Ascending aorta (tissue), 2 donors: ENCODE measurements around the gene PROM2. TPM values are rescaled to one million over a fixed set of nuclear protein-coding genes. Genes with fewer than 3 reads are reported as not detected.

Source experiments
- DNase-seq, 2 donors: peaks; one replicate each; pipeline ENCODE4 v3.0.0-alpha.2; 2019; ENCODE audit warnings: low spot score in 2 of 2
- H3K27ac ChIP-seq, 2 donors: fragments of 200-600 bp; sonication (generic); one replicate each; pipeline ENCODE4 v1.5.1; 2016 to 2017; ENCODE audit warnings: mild to moderate bottlenecking in 1 of 2
- H3K27me3 ChIP-seq: fragments of 200-600 bp; sonication (generic); one replicate; pipeline ENCODE4 v1.5.1; 2017
- H3K36me3 ChIP-seq, 2 donors: fragments of 200-600 bp; sonication (generic); one replicate each; pipeline ENCODE4 v1.5.1; 2016
- H3K4me1 ChIP-seq, 2 donors: fragments of 200-600 bp; sonication (generic); one replicate each; pipeline ENCODE4 v1.5.1; 2016 to 2017; ENCODE audit warnings: mild to moderate bottlenecking in 1 of 2
- H3K4me3 ChIP-seq, 2 donors: fragments of 200-600 bp; sonication (generic); one replicate each; pipeline ENCODE4 v1.5.1; 2016 to 2017; ENCODE audit warnings: mild to moderate bottlenecking in 1 of 2
- H3K9me3 ChIP-seq, 2 donors: fragments of 200-600 bp; sonication (generic); one replicate each; pipeline ENCODE4 v1.5.1; 2016
- CTCF ChIP-seq, 3 experiments: fragments of 200-600 bp in 2 of 3; fragments of 450-650 bp in 1 of 3; sonication (generic) in 2 of 3; IDR thresholded peaks; one replicate each; pipeline ENCODE4 v1.5.1; 2016 to 2019; ENCODE audit warnings: antibody characterized with exemption in 3 of 3, mild to moderate bottlenecking in 1 of 3, moderate library complexity in 1 of 3
- intact Hi-C: fragments of 100-400 bp; cut with DNase I; formaldehyde crosslinking; loops from one replicate; pipeline ENCODE4 v1.15.1; 2023
- total RNA-seq: library from RNA; depleted of rRNA; stranded (reverse); fragments of >200 nt; gene quantifications from one replicate; pipeline ENCODE4 v1.1.0, GENCODE V29; 2016

PROM2 gene
- total RNA-seq, 1 donor from 2014 or later: not detected

- Histone ChIP-seq H3K9me3 (no peaks in the 10 kb centered on the region), H3K4me3 (no peak overlapping the region), H3K27me3 (no peaks in the 10 kb centered on the region), H3K27ac (no peak overlapping the region), H3K36me3 (no peaks in the 10 kb centered on the region), H3K4me1 (no peaks in the 10 kb centered on the region)
- intact Hi-C loops: no loop called here
- no peak for DNase-seq
- no peak for TF ChIP-seq CTCF (IDR thresholded peaks at IDR 0.05)
These were observed 21.8 kb downstream of the PROM2 start for GRCh38 chr2:95296011-95296410.

- Histone ChIP-seq H3K27me3 (no peaks in the 10 kb centered on the region), H3K4me3 (peak within 1 kb of the TSS in 1 of 2 donors; percentile 57), H3K9me3 (no peaks in the 10 kb centered on the region), H3K4me1 (no peaks in the 10 kb centered on the region), H3K36me3 (no peaks in the 10 kb centered on the region), H3K27ac (peak within 1 kb of the TSS in 1 of 2 donors; percentile 27)
- TF ChIP-seq CTCF (IDR thresholded peaks at IDR 0.05): no peak
- no peak for DNase-seq
- intact Hi-C loops: no loop called here
These were observed 22.7 kb downstream of the PROM2 start, which contains the start of gene KCNIP3 for GRCh38 chr2:95296880-95297487. TSS of gene KCNIP3 (plus strand) at chr2:95297347. CDS start at chr2:95297439, 92 bp downstream.

GRCh38 chr2:95297639-95298395 is 23.6 kb downstream of the PROM2 start:
- Histone ChIP-seq H3K27ac (peak overlapping the region in 1 of 2 donors; percentile 27), H3K27me3 (no peaks in the 10 kb centered on the region), H3K4me3 (peak overlapping the region in 1 of 2 donors; percentile 57), H3K4me1 (no peaks in the 10 kb centered on the region), H3K9me3 (no peaks in the 10 kb centered on the region), H3K36me3 (no peaks in the 10 kb centered on the region)
- DNase-seq: no peak
- TF ChIP-seq CTCF (IDR thresholded peaks at IDR 0.05): no peak
- intact Hi-C loops: no loop called here

- H3K27me3 ChIP-seq: no peaks in the 10 kb centered on the region
- intact Hi-C loops: no loop called here
- no peaks in the 10 kb centered on the region for H3K4me1 ChIP-seq
- TF ChIP-seq CTCF (IDR thresholded peaks at IDR 0.05): no peak
- H3K36me3 ChIP-seq: no peaks in the 10 kb centered on the region
- no peak overlapping the region for H3K4me3 ChIP-seq
- no peak for DNase-seq
- no peaks in the 10 kb centered on the region for H3K9me3 ChIP-seq
- H3K27ac ChIP-seq: no peak overlapping the region
These were observed 24.4 kb downstream of the PROM2 start for GRCh38 chr2:95298486-95299111.

- Histone ChIP-seq H3K36me3 (no peaks in the 10 kb centered on the region), H3K27ac (no peak overlapping the region), H3K27me3 (no peaks in the 10 kb centered on the region), H3K9me3 (no peaks in the 10 kb centered on the region), H3K4me1 (peaks cover 0 to 4% of the 10 kb centered on the region in 2 donors), H3K4me3 (no peak overlapping the region)
- no peak for TF ChIP-seq CTCF (IDR thresholded peaks at IDR 0.05)
- intact Hi-C loops: no loop called here
- DNase-seq: no peak
These were observed 25.7 kb downstream of the PROM2 start for GRCh38 chr2:95299961-95300360.
